ENCODE results near the gene ABCA6. TPM values are rescaled to one million over a fixed set of nuclear protein-coding genes. Genes with fewer than 3 reads are reported as not detected.
A peak's percentile ranks its signal among the peaks of the same experiment; 100 is the strongest.

ABCA6 gene
- total and polyA plus RNA-seq, 2 donors: 35.9 to 74.6 TPM

- peak overlapping the region; percentile 2 for H3K27ac ChIP-seq (ENCODE audit: low read depth)
- no peaks in the 10 kb centered on the region for H3K4me1 ChIP-seq (ENCODE audit: insufficient read depth)
- peaks cover 4% of the 10 kb centered on the region for H3K36me3 ChIP-seq (ENCODE audit: insufficient read depth)
- no peak for DNase-seq (ENCODE audit: extremely low spot score)
- 33% methylated on average over 2 of the region's 2 CpGs for WGBS
- no peak overlapping the region for H3K4me3 ChIP-seq (ENCODE audit: low read depth, low read length)
These were observed 23.6 kb downstream of the ABCA6 start for GRCh38 chr17:69117855-69118784.

GRCh38 chr17:69111794-69112193 is 29.9 kb downstream of the ABCA6 start:
- DNase-seq (ENCODE audit: extremely low spot score): no peak
- 71% methylated on average over 1 of the region's 1 CpG for WGBS
- Histone ChIP-seq H3K4me3 (ENCODE audit: low read depth, low read length) (no peak overlapping the region), H3K36me3 (ENCODE audit: insufficient read depth) (peaks cover 4% of the 10 kb centered on the region), H3K27ac (ENCODE audit: low read depth) (no peak overlapping the region), H3K4me1 (ENCODE audit: insufficient read depth) (no peaks in the 10 kb centered on the region)

GRCh38 chr17:69105907-69106730 is 35.6 kb downstream of the ABCA6 start:
- Histone ChIP-seq H3K4me1 (ENCODE audit: insufficient read depth) (no peaks in the 10 kb centered on the region), H3K4me3 (ENCODE audit: low read depth, low read length) (no peak overlapping the region), H3K27ac (ENCODE audit: low read depth) (no peak overlapping the region), H3K36me3 (ENCODE audit: insufficient read depth) (no peaks in the 10 kb centered on the region)
- DNase-seq (ENCODE audit: extremely low spot score): no peak
- WGBS: 83% methylated on average over 10 of the region's 10 CpGs

GRCh38 chr17:69103557-69104233 is 38.0 kb downstream of the ABCA6 start:
- no peak for DNase-seq (ENCODE audit: extremely low spot score)
- no peaks in the 10 kb centered on the region for H3K4me1 ChIP-seq (ENCODE audit: insufficient read depth)
- WGBS: 83% methylated on average over 9 of the region's 9 CpGs
- H3K36me3 ChIP-seq (ENCODE audit: insufficient read depth): no peaks in the 10 kb centered on the region
- H3K4me3 ChIP-seq (ENCODE audit: low read depth, low read length): no peak overlapping the region
- no peak overlapping the region for H3K27ac ChIP-seq (ENCODE audit: low read depth)

- no peaks in the 10 kb centered on the region for H3K36me3 ChIP-seq (ENCODE audit: insufficient read depth)
- DNase-seq (ENCODE audit: extremely low spot score): no peak
- WGBS: 92% methylated on average over 4 of the region's 4 CpGs
- no peak overlapping the region for H3K4me3 ChIP-seq (ENCODE audit: low read depth, low read length)
- H3K27ac ChIP-seq (ENCODE audit: low read depth): no peak overlapping the region
- H3K4me1 ChIP-seq (ENCODE audit: insufficient read depth): no peaks in the 10 kb centered on the region
These were observed 43.1 kb downstream of the ABCA6 start for GRCh38 chr17:69098625-69099024.

GRCh38 chr17:69096541-69096940 is 45.2 kb downstream of the ABCA6 start:
- H3K36me3 ChIP-seq (ENCODE audit: insufficient read depth): no peaks in the 10 kb centered on the region

GRCh38 chr17:69093995-69094394 is 47.7 kb downstream of the ABCA6 start:
- DNase-seq (ENCODE audit: extremely low spot score): no peak
- Histone ChIP-seq H3K4me1 (ENCODE audit: insufficient read depth) (no peaks in the 10 kb centered on the region), H3K36me3 (ENCODE audit: insufficient read depth) (no peaks in the 10 kb centered on the region), H3K27ac (ENCODE audit: low read depth) (no peak overlapping the region), H3K4me3 (ENCODE audit: low read depth, low read length) (no peak overlapping the region)
- 89% methylated on average over 2 of the region's 2 CpGs for WGBS

More at GRCh38 chr17:69096541-69096940, 45.2 kb downstream of the ABCA6 start:
- DNase-seq (ENCODE audit: extremely low spot score): no peak
- 69% methylated on average over 1 of the region's 1 CpG for WGBS
- H3K4me3 ChIP-seq (ENCODE audit: low read depth, low read length): no peak overlapping the region
- H3K27ac ChIP-seq (ENCODE audit: low read depth): no peak overlapping the region
- no peaks in the 10 kb centered on the region for H3K4me1 ChIP-seq (ENCODE audit: insufficient read depth)

GRCh38 chr17:69093279-69093789 is 48.4 kb downstream of the ABCA6 start:
- no peak for DNase-seq (ENCODE audit: extremely low spot score)
- no peaks in the 10 kb centered on the region for H3K36me3 ChIP-seq (ENCODE audit: insufficient read depth)
- no peaks in the 10 kb centered on the region for H3K4me1 ChIP-seq (ENCODE audit: insufficient read depth)
- H3K4me3 ChIP-seq (ENCODE audit: low read depth, low read length): no peak overlapping the region
- WGBS: 48% methylated on average over 8 of the region's 8 CpGs
- no peak overlapping the region for H3K27ac ChIP-seq (ENCODE audit: low read depth)

GRCh38 chr17:69090365-69090764 is 51.3 kb downstream of the ABCA6 start:
- Histone ChIP-seq H3K4me3 (ENCODE audit: low read depth, low read length) (no peak overlapping the region), H3K27ac (ENCODE audit: low read depth) (no peak overlapping the region), H3K36me3 (ENCODE audit: insufficient read depth) (no peaks in the 10 kb centered on the region), H3K4me1 (ENCODE audit: insufficient read depth) (no peaks in the 10 kb centered on the region)
- WGBS: 85% methylated on average over 4 of the region's 4 CpGs
- DNase-seq (ENCODE audit: extremely low spot score): no peak

- Histone ChIP-seq H3K4me1 (ENCODE audit: insufficient read depth) (no peaks in the 10 kb centered on the region), H3K36me3 (ENCODE audit: insufficient read depth) (peaks cover 2% of the 10 kb centered on the region), H3K27ac (ENCODE audit: low read depth) (no peak overlapping the region), H3K4me3 (ENCODE audit: low read depth, low read length) (no peak overlapping the region)
- no peak for DNase-seq (ENCODE audit: extremely low spot score)
- 75% methylated on average over 4 of the region's 4 CpGs for WGBS
These were observed 53.0 kb downstream of the ABCA6 start for GRCh38 chr17:69088643-69089200.

GRCh38 chr17:69086641-69087040 is 55.1 kb downstream of the ABCA6 start:
- Histone ChIP-seq H3K36me3 (ENCODE audit: insufficient read depth) (peaks cover 8% of the 10 kb centered on the region), H3K4me3 (ENCODE audit: low read depth, low read length) (no peak overlapping the region), H3K4me1 (ENCODE audit: insufficient read depth) (no peaks in the 10 kb centered on the region), H3K27ac (ENCODE audit: low read depth) (no peak overlapping the region)
- WGBS: 97% methylated on average over 1 of the region's 1 CpG
- DNase-seq (ENCODE audit: extremely low spot score): no peak

- H3K36me3 ChIP-seq (ENCODE audit: insufficient read depth): peaks cover 11% of the 10 kb centered on the region
- no peaks in the 10 kb centered on the region for H3K4me1 ChIP-seq (ENCODE audit: insufficient read depth)
- H3K4me3 ChIP-seq (ENCODE audit: low read depth, low read length): no peak overlapping the region
- H3K27ac ChIP-seq (ENCODE audit: low read depth): no peak overlapping the region
- no peak for DNase-seq (ENCODE audit: extremely low spot score)
- 58% methylated on average over 13 of the region's 13 CpGs for WGBS
These were observed 56.8 kb downstream of the ABCA6 start for GRCh38 chr17:69084911-69085310.

- H3K36me3 ChIP-seq (ENCODE audit: insufficient read depth): peaks cover 11% of the 10 kb centered on the region
- H3K4me1 ChIP-seq (ENCODE audit: insufficient read depth): no peaks in the 10 kb centered on the region
- WGBS: 91% methylated on average over 2 of the region's 2 CpGs
- H3K27ac ChIP-seq (ENCODE audit: low read depth): no peak overlapping the region
- DNase-seq (ENCODE audit: extremely low spot score): no peak
- no peak overlapping the region for H3K4me3 ChIP-seq (ENCODE audit: low read depth, low read length)
These were observed 59.0 kb downstream of the ABCA6 start for GRCh38 chr17:69082696-69083095.
